ENCODE measurements around the gene RALGPS1.

RALGPS1 gene

DNA sequence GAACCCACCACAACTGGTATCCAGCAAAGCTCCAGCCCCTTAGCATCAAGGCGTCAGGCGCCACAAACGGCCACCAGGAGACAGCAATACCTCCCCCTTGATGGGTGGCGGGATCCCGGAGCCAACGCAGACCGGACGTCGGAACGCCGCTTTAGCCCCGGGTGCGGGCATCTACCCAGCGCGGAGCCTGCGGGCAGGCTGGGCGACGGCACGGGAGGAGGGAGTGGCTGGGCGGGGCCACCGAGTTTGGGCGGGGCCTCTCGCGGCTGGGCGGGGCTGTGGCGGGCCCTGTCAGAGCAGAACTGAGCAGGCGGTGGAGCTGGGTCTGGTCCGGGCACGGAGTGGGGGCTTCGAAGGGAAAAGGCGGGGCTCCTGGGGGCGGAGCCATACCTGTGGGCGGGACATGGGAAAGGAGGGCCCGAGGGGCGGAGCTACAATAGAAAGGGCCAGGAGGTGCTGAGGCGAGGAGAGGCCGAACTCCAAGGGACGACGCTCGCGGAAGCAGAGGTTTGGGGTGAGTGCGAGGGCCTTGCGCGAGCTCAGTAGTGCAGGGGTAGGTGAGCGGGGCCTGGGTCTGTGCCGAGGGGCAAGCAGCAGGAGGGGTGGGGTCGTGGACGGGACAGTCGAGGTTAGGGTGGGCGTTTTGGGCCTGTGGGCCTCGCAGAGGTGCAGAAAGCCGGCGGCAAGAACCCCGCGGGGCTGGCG lies 309.7 kb downstream of the RALGPS1 start:
- DNase-seq (ENCODE audit: low read depth in 3 of 3), result peak; percentile 71 to 80 (median 73)

- DNase-seq (ENCODE audit: low read depth in 3 of 3), result peak; percentile 91 to 93 (median 91)
Observed at GRCh38 chr9:127224883-127225739, 310.5 kb downstream of the RALGPS1 start.

DNA sequence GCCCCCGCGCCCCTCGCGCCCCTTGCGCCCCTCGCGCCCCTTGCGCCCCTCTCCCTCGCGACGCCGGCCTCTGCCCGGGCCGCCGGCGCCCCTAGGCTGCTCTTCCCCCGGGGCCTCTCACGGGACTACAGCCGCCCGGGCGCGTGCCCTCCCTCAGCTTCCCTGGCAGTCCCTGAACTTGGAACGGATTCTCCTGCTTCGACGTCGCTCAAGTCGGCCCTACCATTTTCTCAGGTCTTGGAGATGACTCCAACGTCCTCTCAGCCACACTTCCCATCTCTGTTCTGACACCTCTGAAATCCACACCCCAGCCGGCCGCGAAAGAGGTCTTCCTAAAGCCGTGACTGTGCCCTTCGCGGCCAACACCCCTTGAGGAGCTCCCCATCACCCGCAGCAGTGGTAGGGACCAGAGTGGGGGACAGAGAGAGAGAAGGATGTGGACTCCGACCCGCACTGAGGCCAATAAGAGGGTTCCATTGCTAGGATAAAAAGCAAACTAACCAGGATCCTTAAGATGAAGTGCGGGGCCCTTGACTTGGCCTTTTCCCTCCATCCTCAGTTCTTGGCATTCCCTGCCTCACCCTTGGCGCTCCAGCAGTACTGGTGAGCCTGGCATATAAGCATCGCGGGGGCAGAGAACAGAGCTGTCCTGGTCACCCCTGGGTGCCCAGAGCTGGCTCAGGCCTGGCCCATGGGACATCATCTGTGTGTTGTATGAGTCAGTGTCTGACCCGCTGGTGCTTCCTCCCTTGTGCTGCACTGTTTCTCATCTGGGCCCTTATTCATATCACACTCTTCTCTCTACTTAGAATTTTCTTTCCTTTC lies 311.4 kb downstream of the RALGPS1 start:
- DNase-seq (ENCODE audit: low read depth in 3 of 3), result no peak

DNA sequence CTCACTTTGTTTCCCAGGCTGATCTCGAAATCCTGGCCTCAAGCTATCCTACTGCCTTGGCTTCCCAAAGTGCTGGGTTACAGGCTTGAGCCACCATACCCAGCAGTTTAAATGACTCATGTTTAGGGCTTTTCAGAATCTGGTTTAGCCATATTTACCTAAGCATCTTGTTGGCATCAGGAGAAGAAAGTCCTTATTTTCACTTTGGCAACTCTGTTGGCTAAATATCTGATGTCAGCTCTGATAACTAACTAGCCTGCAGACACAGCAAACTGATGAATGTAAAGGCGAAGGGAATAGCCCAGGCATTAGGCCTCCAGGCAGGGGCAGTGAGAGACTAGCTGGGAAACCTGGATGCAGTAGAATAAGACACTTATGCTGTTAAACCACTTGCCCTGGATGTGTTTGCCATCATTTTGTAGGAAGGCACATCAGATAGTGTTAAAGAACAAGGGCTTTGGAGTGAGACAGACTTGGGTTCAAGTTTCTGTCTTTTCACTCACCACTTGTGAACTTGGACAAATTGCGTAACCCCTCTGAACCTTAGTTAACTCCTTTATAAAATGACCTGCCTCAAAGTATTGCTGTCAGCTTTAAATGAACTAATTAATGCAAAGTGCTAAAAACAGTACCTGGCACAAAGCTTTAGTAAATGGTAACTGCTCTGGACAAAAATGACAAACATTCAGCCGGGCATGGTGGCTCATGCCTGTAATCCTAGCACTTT lies 315.3 kb downstream of the RALGPS1 start:
- DNase-seq (ENCODE audit: low read depth in 3 of 3), result no peak

GRCh38 chr9:127231666-127232065 lies 317.1 kb downstream of the RALGPS1 start:
- no peak for DNase-seq (ENCODE audit: low read depth in 3 of 3)

- DNase-seq (ENCODE audit: low read depth in 3 of 3), result no peak
Observed at GRCh38 chr9:127232833-127233549, 318.4 kb downstream of the RALGPS1 start.

- no peak for DNase-seq (ENCODE audit: low read depth in 3 of 3)
Observed at GRCh38 chr9:127233550-127233949, 319.0 kb downstream of the RALGPS1 start.

- no peak for DNase-seq (ENCODE audit: low read depth in 3 of 3)
Observed at GRCh38 chr9:127233989-127234388, 319.4 kb downstream of the RALGPS1 start.

GRCh38 chr9:127237801-127238200 lies 323.2 kb downstream of the RALGPS1 start:
- no peak for DNase-seq (ENCODE audit: low read depth in 3 of 3)

- no peak for DNase-seq (ENCODE audit: low read depth in 3 of 3)
Observed at GRCh38 chr9:127241354-127241753, 326.8 kb downstream of the RALGPS1 start.

DNA sequence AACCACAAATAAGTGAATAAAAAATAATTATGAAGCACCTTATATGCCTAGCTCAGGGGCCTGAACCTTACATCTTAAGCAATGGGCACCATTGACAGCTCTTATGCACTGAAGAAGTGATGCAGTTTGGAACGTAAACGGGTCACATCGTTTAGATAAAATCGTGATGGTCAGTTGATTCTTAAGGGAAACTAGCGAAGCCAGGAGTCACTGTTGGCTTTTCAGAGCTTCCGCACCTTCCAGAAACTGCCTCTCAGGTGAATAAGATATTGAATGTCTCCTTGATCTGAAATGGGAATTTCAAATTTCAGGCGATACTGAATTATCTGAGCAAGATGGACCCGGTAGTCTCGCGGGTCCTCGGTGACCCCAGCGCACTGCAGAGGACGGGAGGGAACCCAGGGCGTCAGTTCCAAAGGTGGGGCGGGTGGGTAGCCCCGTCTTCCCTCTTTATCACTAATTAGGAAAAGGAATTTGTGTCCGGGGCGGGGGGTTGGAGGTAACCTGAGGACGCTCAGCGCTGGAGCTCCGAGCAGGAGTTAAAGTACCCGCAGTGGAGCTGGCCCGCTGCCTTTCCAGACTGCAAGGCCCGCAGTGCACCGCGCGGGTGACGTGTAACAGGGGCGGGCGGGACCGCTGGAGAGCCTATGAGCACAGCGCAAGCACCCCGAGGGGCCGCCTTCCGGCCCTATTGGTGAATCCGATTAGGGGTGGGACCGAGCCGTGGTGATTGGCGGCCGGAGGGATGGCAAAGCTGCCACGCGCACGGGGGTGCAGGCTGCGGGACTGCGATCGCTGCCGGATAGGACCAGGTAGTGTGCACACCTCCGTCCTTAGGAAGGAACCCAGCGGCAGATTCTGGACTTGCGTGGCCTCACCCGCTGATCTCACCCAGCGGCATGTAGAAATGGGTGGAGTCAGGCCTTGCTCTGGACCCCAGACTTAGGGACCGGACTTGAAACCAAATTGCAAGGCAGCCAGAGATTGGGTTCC lies 330.3 kb downstream of the RALGPS1 start:
- peak; percentile 87 to 92 (median 90) for DNase-seq (ENCODE audit: low read depth in 3 of 3)

GRCh38 chr9:127245637-127246164 lies 331.1 kb downstream of the RALGPS1 start:
- DNase-seq (ENCODE audit: low read depth in 3 of 3), result no peak

GRCh38 chr9:127248241-127248640 lies 333.7 kb downstream of the RALGPS1 start:
- DNase-seq (ENCODE audit: low read depth in 3 of 3), result no peak

DNA sequence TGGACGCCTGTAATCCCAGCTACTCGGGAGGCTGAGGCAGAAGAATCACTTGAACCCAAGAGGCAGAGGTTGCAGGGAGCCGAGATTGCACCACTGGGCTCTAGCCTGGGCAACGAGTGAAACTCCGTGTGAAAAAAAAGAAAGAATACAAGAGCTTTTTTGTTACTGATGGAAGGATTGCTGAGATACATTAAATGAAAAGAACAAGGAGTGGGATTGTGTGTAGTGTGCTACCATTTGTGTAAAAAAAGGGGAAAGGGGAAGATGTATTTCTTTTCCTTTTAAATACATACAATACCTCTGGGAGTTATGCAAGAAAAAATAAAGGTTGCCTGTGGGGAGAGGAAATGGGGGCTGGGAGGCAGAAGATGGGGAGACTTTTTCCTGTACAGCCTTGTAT lies 335.3 kb downstream of the RALGPS1 start:
- DNase-seq (ENCODE audit: low read depth in 3 of 3), result no peak

DNA sequence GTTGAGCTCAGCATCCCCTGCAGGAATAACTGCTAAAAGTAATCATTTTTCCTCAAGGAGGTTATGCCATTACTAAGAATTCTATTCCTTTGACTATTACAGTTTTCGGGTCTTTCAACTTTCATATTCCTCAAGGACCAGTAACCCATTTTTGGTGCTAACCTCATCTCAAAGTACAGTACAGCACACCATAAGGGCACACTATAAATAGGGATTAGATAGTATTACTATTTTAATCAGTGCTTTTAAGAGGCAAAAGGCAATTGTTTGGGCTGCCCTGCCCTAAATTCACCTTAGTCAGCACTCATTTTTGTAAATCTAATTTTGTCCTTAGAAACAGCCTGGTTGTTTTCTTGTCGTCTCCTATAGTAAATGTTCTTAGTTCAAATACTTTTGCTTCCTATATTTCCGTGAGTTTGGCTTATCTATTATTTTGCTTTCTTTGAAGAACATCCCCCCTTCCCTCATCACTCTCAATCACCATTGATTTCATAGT lies 336.4 kb downstream of the RALGPS1 start:
- no peak for DNase-seq (ENCODE audit: low read depth in 3 of 3)

GRCh38 chr9:127252410-127253318 lies 338.1 kb downstream of the RALGPS1 start:
- DNase-seq (ENCODE audit: low read depth in 3 of 3), result no peak

DNA sequence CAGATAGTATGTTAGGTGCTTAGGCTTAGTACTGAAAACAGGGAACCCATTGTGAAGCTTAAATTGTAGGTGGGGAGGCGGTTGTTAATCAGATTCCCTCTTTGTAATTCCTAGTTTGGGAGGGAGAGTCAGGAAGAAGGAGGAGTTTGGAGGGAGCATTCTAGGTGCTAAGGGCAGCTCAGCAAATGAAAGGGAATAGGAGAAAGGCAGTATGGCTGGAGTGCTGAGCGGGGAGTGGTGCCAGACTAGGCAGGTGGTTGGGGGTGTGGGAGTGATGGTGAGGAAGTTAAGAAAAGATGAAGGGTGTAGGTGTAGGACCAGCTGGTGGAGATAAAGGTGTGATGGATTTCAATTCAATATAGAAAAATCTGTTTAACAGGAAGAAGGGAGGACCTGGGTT lies 338.9 kb downstream of the RALGPS1 start:
- DNase-seq (ENCODE audit: low read depth in 3 of 3), result no peak

DNA sequence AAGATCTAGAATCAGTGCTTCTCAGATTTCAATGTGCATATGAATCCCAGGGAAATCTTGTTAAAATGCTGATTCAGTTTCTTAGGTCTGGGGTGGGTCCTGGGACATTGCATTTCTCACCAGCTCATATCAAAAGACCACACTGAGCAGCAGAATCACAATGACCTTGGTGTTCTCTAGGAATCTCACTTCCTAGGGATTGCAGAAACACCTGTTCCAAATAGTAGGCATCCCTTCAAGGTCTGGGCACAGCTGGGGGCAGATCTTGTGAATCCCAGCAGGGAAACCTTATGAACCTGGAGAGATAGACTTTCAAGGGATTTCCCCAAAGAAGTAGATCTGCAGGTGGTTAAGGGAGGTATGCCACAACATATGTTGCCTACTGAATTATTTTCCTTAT lies 341.1 kb downstream of the RALGPS1 start:
- no peak for DNase-seq (ENCODE audit: low read depth in 3 of 3)
